ENCODE data around the gene ORM2.
"Not testable (repeated sequence)": the region's sequence is repeated elsewhere in the genome, so short reads cannot be mapped to it uniquely, and the experiment has no call there.

Gene ORM2

DNA sequence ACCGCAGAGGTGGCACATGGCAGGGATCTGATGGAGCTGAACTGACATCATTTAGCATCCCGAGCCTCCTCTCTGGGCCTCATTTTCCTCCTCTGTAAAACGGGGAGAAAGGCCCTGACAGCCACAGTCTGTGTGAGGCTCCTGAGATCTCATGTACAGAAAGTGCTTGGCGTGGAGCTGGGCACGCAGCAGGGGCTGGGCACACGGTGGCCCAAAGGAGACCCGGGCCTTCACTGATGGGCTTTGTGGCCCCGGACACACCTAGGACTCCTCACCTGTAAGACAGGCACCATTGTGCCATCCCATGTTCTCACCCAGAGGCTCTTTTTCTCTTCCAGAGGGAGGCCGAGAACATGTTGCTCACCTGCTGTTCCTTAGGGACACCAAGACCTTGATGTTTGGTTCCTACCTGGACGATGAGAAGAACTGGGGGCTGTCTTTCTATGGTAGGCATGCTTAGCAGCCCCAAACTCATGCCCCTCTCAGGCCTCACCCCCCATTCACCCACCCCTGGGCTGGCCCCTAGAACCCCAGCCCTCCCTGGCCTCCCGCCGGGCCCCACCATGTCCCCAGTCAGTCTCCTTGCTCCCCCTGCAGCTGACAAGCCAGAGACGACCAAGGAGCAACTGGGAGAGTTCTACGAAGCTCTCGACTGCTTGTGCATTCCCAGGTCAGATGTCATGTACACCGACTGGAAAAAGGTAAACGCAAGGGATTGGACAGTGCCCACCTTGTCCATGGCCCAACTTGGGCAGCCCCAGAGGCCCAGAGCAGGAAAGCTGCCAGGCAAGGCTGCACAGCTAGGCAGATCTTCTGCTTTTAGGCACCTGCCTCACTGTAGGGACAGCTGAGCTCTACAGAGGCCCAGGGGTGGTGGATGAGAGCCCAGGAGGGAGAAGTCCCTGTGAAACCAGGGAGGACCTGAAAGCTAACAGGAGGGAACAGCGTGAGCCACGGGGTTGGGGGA is 1.8 kb downstream of the ORM2 start:
- peak; percentile 44 for ATAC-seq
- H3K36me3 Mint-ChIP-seq = peaks cover 23% of the 10 kb centered on the region
- H3K9me3 Mint-ChIP-seq, H3K4me3 Mint-ChIP-seq, H3K27me3 Mint-ChIP-seq, H3K27ac Mint-ChIP-seq: not testable (repeated sequence)
- peaks cover 27% of the 10 kb centered on the region for H3K4me1 Mint-ChIP-seq

GRCh38 chr9:114332474-114333040 is 2.9 kb downstream of the ORM2 start:
- H3K4me3 Mint-ChIP-seq, H3K27me3 Mint-ChIP-seq, H3K9me3 Mint-ChIP-seq, H3K27ac Mint-ChIP-seq: not testable (repeated sequence)
- H3K4me1 Mint-ChIP-seq = peaks cover 34% of the 10 kb centered on the region
- peaks cover 31% of the 10 kb centered on the region for H3K36me3 Mint-ChIP-seq
- peak; percentile 40 for ATAC-seq

DNA sequence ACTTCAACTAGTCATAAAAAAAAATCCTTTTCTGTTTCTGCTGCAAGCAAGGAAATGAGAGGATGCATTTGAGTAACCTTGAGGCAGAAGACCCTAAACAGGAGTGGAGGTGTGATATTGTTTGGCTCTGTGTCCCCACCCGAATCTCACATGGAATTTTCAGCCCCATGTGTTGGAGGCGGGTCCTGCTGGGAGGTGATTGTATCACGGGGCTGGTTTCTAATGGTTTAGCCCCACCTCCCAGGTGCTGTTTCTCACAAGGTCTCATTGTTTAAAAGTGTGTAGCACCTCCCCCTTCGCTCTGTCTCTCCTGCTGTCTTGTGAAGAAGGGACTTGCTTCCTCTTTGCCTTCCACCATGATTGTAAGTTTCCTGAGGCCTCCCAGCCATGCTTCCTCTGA is 4.0 kb downstream of the ORM2 start:
- H3K9me3 Mint-ChIP-seq, H3K27ac Mint-ChIP-seq, H3K4me3 Mint-ChIP-seq, H3K27me3 Mint-ChIP-seq, ATAC-seq: not testable (repeated sequence)
- Mint-ChIP-seq H3K36me3 (peaks cover 42% of the 10 kb centered on the region), H3K4me1 (peaks cover 37% of the 10 kb centered on the region)

DNA sequence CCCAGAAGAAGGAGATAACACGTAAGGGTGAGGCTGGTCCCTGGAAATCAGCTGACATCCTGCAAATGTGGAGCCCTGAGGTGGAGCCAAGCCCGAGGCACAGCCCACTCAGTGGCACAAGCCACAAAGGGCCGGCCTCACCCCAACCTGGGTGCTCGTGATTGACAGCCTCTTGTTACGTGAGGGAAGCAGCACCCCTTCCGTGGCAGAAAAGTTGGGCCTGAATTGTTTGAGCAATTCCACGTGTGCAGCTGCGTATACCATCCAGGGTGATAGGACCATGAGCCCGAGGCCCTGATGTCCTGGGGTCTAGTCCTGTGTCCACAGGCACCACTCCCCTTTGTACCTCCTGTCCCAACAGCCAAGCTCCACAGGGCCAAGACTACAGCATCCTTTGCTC is 4.8 kb downstream of the ORM2 start:
- no peak for ATAC-seq
- H3K9me3 Mint-ChIP-seq = peaks cover 2% of the 10 kb centered on the region
- H3K4me3 Mint-ChIP-seq = no peak overlapping the region
- no peaks in the 10 kb centered on the region for H3K27me3 Mint-ChIP-seq
- peaks cover 50% of the 10 kb centered on the region for H3K36me3 Mint-ChIP-seq
- peaks cover 44% of the 10 kb centered on the region for H3K4me1 Mint-ChIP-seq
- H3K27ac Mint-ChIP-seq = no peak overlapping the region

DNA sequence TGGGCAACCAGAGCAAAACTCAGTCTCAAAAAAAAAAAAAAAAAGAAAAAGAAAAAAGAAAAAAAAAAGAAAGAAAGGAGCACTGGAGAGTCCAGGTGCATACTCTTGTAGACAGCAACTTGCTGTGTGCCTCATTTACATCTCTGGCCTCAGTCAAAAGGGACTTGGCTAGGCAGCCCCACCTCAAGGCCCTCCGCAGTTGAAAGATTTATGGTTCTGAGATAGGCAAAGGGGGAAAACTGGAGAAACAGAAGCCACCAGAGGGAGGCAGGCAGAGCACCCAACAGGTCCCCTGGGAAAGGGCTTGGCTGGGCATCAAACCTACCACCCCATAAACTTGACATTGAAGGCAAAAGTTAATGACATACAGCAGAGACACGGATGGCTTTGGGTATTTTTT is 6.1 kb downstream of the ORM2 start:
- Mint-ChIP-seq H3K27ac (no peak overlapping the region), H3K4me1 (peaks cover 54% of the 10 kb centered on the region), H3K27me3 (no peaks in the 10 kb centered on the region), H3K4me3 (no peak overlapping the region), H3K9me3 (peaks cover 2% of the 10 kb centered on the region), H3K36me3 (peaks cover 62% of the 10 kb centered on the region)
- ATAC-seq = no peak

DNA sequence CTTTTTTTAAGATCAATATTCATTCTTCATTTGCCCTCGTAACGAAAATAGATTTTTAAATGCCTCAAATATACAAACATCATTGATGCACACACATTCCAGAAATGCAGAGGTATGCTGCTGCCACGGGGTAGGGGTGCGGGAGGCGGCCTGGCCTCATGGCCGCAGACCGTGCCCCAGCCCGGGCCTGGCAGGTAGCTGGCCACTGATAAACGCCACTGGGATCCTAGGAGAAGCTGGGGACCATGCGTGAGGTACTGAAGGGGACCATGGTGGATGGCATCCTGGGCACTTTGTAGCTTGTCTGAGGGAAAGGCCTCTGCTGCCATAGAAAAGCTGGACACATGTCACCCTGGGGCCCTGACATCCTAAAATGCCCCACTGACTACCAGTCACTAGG is 6.5 kb downstream of the ORM2 start:
- no peak overlapping the region for H3K4me3 Mint-ChIP-seq
- ATAC-seq = no peak
- no peaks in the 10 kb centered on the region for H3K27me3 Mint-ChIP-seq
- H3K9me3 Mint-ChIP-seq = peaks cover 2% of the 10 kb centered on the region
- peaks cover 66% of the 10 kb centered on the region for H3K36me3 Mint-ChIP-seq
- no peak overlapping the region for H3K27ac Mint-ChIP-seq
- peaks cover 54% of the 10 kb centered on the region for H3K4me1 Mint-ChIP-seq

DNA sequence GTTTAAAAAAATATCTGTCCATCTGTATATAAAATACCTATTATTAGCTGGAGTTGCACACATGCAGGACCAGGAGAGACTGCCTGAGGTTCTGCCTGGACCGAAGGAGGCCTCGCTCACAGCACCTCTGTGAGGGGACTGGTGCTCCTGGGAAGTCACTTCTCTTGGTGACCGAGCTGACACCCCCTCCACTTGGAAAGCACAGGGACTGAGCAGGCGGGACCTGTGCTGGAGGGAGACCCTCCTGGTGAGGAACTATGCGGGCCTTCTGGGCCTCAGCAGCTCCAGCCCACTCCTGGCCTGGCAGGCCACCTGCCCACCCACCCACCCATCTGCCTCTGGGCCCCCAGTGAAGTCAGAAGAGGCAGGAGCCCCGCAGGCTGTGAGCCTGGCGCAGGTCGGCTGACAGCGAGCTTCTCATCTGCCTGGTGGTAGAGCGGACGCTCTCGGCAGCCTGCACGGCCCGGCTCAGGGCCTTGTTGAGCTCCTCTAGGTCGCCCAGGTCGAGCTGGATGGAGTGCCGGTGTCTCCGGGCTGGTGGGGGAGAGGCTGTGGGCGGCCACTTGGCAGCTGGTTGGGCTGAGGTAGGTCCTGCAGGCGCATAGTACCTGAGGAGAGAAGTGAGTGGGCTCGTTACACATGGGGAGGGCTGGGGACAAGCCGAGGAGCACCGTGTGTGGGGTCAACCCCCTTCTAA is 7.2 kb downstream of the ORM2 start:
- no peak for ATAC-seq
- Mint-ChIP-seq H3K9me3 (peaks cover 2% of the 10 kb centered on the region), H3K4me1 (peaks cover 54% of the 10 kb centered on the region), H3K27ac (no peak overlapping the region), H3K36me3 (peaks cover 73% of the 10 kb centered on the region), H3K27me3 (no peaks in the 10 kb centered on the region), H3K4me3 (no peak overlapping the region)

DNA sequence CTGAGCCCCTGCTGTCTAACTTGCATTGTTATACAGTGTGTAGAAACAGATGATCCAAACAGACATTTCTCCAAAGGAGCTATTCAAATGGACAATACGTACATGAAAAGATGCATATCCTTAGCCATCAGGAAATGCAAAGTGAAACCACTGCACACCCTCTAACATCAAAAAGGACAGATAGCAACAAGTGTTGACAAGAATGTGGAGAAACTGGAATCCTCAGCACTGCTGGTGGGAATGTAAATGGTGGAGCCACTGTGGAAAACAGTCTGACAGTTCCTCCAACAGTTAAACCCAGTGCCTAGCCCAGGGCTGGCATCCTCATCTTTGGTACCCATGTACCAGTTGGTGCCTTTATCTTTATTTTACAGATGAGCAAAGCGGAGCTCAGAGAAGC is 8.5 kb downstream of the ORM2 start:
- Mint-ChIP-seq H3K36me3 (peaks cover 82% of the 10 kb centered on the region), H3K9me3 (peaks cover 2% of the 10 kb centered on the region), H3K4me3 (no peak overlapping the region), H3K27ac (peak overlapping the region; percentile 61), H3K4me1 (peaks cover 52% of the 10 kb centered on the region), H3K27me3 (no peaks in the 10 kb centered on the region)
- ATAC-seq = no peak

- peak; percentile 80 for ATAC-seq
- Mint-ChIP-seq H3K27me3 (no peaks in the 10 kb centered on the region), H3K9me3 (peaks cover 2% of the 10 kb centered on the region), H3K4me1 (peaks cover 56% of the 10 kb centered on the region), H3K27ac (peak overlapping the region; percentile 65), H3K36me3 (peaks cover 92% of the 10 kb centered on the region), H3K4me3 (no peak overlapping the region)
Measured at GRCh38 chr9:114339130-114339908, 9.7 kb downstream of the ORM2 start.

DNA sequence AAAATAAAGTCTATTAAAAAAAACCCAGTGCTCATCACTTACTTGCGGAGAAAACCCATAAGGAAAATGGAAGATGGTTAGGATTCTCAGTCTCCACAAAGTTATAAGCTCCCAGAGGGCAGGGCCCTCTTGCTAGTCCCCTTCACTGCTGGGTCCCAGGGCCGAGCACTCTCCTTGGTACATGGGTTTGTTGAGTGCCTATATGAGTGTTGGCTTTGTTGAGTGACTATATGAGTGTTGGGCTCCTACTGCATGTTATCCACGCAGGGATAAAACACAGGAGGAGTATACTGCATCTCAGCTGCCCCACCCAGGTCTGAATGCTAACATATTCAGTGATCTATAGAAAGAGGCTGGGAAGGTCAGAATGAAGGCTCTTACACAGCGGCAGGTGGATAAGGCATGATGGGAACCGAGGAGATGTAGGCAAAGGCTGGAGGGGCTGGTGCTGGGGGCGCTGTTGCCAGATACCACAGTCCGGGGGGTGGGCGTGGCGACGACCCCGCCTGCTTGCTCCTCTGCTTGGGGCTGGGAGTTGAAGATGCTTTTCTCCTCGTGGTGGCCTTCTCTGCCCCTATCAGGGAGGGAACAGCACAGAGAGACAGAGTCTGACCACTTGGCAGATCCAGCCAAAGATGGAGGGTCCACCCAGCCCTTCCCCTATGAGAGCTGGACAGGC is 11.6 kb downstream of the ORM2 start:
- H3K4me1 Mint-ChIP-seq = peaks cover 54% of the 10 kb centered on the region
- H3K9me3 Mint-ChIP-seq = no peaks in the 10 kb centered on the region
- H3K4me3 Mint-ChIP-seq = no peak overlapping the region
- H3K36me3 Mint-ChIP-seq = peaks cover 87% of the 10 kb centered on the region
- H3K27me3 Mint-ChIP-seq = no peaks in the 10 kb centered on the region
- H3K27ac Mint-ChIP-seq = peak overlapping the region; percentile 71
- no peak for ATAC-seq

GRCh38 chr9:114341991-114342390 is 12.3 kb downstream of the ORM2 start:
- Mint-ChIP-seq H3K27ac (peak overlapping the region; percentile 71), H3K9me3 (no peaks in the 10 kb centered on the region), H3K4me1 (peaks cover 47% of the 10 kb centered on the region), H3K27me3 (no peaks in the 10 kb centered on the region), H3K36me3 (peaks cover 85% of the 10 kb centered on the region), H3K4me3 (no peak overlapping the region)
- no peak for ATAC-seq

DNA sequence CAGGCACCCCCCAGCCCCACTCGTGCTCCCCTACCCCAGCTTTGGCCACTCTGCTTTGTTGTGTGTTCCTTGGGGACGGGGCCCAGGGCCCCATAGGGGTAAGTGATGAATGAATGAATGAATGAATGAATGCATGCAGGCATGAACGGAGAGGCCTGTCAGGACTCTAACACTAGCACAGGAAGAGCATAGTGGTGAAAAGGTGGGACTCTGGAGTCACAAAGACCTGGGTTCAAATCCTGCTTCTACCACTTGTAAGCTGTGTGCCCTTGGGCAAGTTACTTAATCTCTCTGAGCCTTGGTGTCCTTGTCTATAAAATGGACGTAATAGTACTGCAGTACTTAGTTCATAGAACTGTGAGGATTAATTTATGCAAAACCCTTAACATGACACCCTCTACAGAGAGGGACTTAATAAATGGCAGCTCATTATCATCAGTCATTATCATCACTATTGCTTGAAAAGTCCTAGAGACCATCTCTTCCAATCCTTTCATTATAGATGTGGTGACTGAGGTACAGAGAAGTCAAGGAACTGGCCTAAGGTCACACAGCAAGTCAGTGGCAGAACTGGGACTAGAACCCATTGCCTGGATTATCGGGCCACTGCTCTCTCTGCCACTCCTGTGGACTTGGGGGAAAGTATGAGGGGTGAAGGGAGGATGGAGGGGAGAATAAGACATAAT is 13.2 kb downstream of the ORM2 start:
- Mint-ChIP-seq H3K4me3 (no peak overlapping the region), H3K4me1 (peaks cover 51% of the 10 kb centered on the region), H3K9me3 (no peaks in the 10 kb centered on the region), H3K36me3 (peaks cover 85% of the 10 kb centered on the region), H3K27me3 (no peaks in the 10 kb centered on the region), H3K27ac (peak overlapping the region; percentile 62)
- ATAC-seq = no peak

DNA sequence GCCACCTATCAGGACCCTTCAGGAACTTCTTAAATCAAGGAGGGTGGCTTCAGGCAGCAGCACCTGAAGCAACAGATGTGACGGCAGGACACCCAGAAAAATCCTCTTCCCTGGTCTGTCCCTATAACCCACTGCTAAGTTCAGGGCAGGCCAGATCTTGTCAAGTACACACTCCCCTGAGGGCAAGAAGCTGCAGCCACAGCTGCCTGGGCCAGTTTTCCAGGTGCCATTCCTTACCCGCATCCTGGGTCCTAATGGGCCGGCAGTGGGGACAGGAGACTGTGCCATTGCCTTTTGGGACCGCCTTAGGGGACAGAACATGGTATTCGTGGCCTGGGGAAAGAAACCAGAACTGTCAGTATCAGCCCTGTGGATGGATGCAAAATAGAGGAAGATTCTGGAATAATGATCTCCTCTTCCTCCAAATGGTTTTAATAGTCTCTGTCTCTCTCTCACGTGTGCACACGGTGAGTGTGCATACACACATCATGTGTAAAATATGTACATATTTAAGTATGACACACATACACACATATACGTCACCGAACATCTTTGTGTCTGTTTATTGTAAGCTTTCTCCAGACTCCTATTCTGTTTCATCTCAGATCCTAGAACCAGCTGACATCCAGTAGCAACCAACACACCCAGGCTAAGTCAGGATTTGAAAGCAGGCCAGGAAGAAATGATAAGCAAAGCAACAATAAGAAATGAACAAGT is 14.0 kb downstream of the ORM2 start:
- Mint-ChIP-seq H3K27ac (peak overlapping the region; percentile 62), H3K36me3 (peaks cover 86% of the 10 kb centered on the region), H3K9me3 (no peaks in the 10 kb centered on the region), H3K4me3 (no peak overlapping the region), H3K4me1 (peaks cover 57% of the 10 kb centered on the region), H3K27me3 (no peaks in the 10 kb centered on the region)
- no peak for ATAC-seq

DNA sequence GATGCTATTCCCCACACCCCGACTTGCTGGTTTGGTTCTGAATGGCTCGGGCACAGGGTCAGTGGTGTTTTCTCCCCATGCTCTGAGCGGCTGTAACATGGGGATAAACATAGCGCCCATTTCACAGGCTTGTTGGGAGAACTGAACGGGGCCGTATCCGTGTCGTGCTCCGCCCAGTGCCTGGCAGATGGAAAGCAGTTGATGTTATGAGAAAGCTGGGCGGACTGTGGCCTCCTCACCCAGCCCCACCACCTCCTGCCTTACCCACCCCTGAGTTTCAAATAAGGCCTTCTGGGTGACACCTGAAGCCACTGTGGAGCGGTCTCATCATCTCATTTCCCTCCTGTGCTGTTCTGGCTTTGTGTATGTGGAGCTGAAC is 14.5 kb downstream of the ORM2 start:
- Mint-ChIP-seq H3K27me3 (no peaks in the 10 kb centered on the region), H3K27ac (peak overlapping the region; percentile 62), H3K9me3 (no peaks in the 10 kb centered on the region), H3K4me3 (no peak overlapping the region), H3K4me1 (peaks cover 57% of the 10 kb centered on the region), H3K36me3 (peaks cover 86% of the 10 kb centered on the region)
- ATAC-seq = no peak

All from stimulated activated memory B cell treated with anti-CD40 and anti-IgM and Interleukin-4, amounts not matched to agents 10 μg/mL and 1 μg/mL and 100 μg/mL, for 72 hours (primary cell).